Gastrocnemius medialis (tissue), 4 donors: ENCODE measurements around the gene UNC5A.
"Not testable (repeated sequence)": the region's sequence is repeated elsewhere in the genome, so short reads cannot be mapped to it uniquely, and the experiment has no call there.

Experiments
- POLR2A ChIP-seq, 2 donors: fragments of 450-650 bp; IDR thresholded peaks; one replicate each; pipeline ENCODE4 v1.6.1; 2017; ENCODE audit warnings: antibody characterized with exemption in 2 of 2, mild to moderate bottlenecking in 2 of 2, moderate library complexity in 2 of 2
- TF ChIP-seq, protein P1 (sequence below), 5 experiments: fragments of 450-650 bp in 3 of 5; fragments of 200-600 bp in 2 of 5; sonication (generic) in 2 of 5; IDR thresholded peaks in 4 of 5; conservative IDR thresholded peaks in 1 of 5; 1 replicate in 4 of 5; 2 replicates in 1 of 5; pipeline ENCODE4 v1.5.1; 2016 to 2019; ENCODE audit warnings: antibody characterized with exemption in 5 of 5, mild to moderate bottlenecking in 3 of 5, moderate library complexity in 3 of 5

DNA sequence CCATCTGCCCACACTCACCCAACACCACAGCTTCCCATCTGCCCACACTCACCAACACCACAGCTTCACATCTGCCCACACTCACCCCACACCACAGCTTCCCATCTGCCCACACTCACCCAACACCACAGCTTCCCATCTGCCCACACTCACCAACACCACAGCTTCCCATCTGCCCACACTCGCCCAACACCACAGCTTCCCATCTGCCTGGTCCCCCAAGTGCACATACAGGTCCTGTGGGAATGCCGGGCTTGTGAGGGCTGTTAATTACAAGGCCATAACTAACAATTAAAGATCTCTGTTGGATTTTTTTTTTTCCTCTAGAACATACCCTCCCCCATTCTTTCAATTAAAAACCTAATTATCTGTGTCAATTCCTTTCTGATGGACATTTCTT lies 62.7 kb downstream of the UNC5A start:
- TF ChIP-seq, protein P1, sequence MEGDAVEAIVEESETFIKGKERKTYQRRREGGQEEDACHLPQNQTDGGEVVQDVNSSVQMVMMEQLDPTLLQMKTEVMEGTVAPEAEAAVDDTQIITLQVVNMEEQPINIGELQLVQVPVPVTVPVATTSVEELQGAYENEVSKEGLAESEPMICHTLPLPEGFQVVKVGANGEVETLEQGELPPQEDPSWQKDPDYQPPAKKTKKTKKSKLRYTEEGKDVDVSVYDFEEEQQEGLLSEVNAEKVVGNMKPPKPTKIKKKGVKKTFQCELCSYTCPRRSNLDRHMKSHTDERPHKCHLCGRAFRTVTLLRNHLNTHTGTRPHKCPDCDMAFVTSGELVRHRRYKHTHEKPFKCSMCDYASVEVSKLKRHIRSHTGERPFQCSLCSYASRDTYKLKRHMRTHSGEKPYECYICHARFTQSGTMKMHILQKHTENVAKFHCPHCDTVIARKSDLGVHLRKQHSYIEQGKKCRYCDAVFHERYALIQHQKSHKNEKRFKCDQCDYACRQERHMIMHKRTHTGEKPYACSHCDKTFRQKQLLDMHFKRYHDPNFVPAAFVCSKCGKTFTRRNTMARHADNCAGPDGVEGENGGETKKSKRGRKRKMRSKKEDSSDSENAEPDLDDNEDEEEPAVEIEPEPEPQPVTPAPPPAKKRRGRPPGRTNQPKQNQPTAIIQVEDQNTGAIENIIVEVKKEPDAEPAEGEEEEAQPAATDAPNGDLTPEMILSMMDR (IDR thresholded peaks at IDR 0.05 in 4 of 5, conservative IDR thresholded peaks at IDR 0.05 in 1 of 5): not testable (repeated sequence)
- TF ChIP-seq POLR2A (IDR thresholded peaks at IDR 0.05): not testable (repeated sequence)
